ENCODE measurements around the gene CHADL. TPM values are rescaled to one million over a fixed set of nuclear protein-coding genes. Genes with fewer than 3 reads are reported as not detected.

The CHADL gene
- total RNA-seq, 1 donor from 2014 or later, result 3.7 TPM

- TF ChIP-seq POLR2AphosphoS5 (IDR thresholded peaks at IDR 0.05; ENCODE audit: insufficient read depth in 1 of 2, low read depth in 1 of 2), result no peak
- TF ChIP-seq CTCF (IDR thresholded peaks at IDR 0.05), result no peak
- TF ChIP-seq POLR2A (IDR thresholded peaks at IDR 0.05), result no peak
- no peaks in the 10 kb centered on the region for H3K9me3 ChIP-seq
- no peak for DNase-seq (ENCODE audit: extremely low spot score in 2 of 2)
- H3K4me3 ChIP-seq, result no peak overlapping the region
- H3K27me3 ChIP-seq, result no peaks in the 10 kb centered on the region
- no peak overlapping the region for H3K27ac ChIP-seq
- H3K36me3 ChIP-seq, result peaks cover 0 to 17% of the 10 kb centered on the region in 2 donors
- H3K4me1 ChIP-seq, result peaks cover 2% of the 10 kb centered on the region
- intact Hi-C loops (cut with DNase I), result no loop called here
Measured at GRCh38 chr22:41231369-41231768, 9.4 kb downstream of the CHADL start.

GRCh38 chr22:41230401-41230785, 10.3 kb downstream of the CHADL start:
- DNase-seq (ENCODE audit: extremely low spot score in 2 of 2), result no peak
- no peak for TF ChIP-seq CTCF (IDR thresholded peaks at IDR 0.05)
- TF ChIP-seq POLR2AphosphoS5 (IDR thresholded peaks at IDR 0.05; ENCODE audit: insufficient read depth in 1 of 2, low read depth in 1 of 2), result no peak
- no peak for TF ChIP-seq POLR2A (IDR thresholded peaks at IDR 0.05)
- H3K9me3 ChIP-seq, result no peaks in the 10 kb centered on the region
- intact Hi-C loops (cut with DNase I), result no loop called here
- H3K27me3 ChIP-seq, result no peaks in the 10 kb centered on the region
- no peak overlapping the region for H3K4me3 ChIP-seq
- H3K36me3 ChIP-seq, result peaks cover 0 to 22% of the 10 kb centered on the region in 2 donors
- no peaks in the 10 kb centered on the region for H3K4me1 ChIP-seq
- no peak overlapping the region for H3K27ac ChIP-seq

GRCh38 chr22:41229730-41230400, 10.9 kb downstream of the CHADL start:
- Histone ChIP-seq H3K4me3 (no peak overlapping the region), H3K36me3 (peaks cover 0 to 27% of the 10 kb centered on the region in 2 donors), H3K4me1 (no peaks in the 10 kb centered on the region), H3K27me3 (no peaks in the 10 kb centered on the region), H3K27ac (no peak overlapping the region), H3K9me3 (no peaks in the 10 kb centered on the region)
- DNase-seq (ENCODE audit: extremely low spot score in 2 of 2), result no peak
- TF ChIP-seq POLR2A (IDR thresholded peaks at IDR 0.05), result no peak
- TF ChIP-seq CTCF (IDR thresholded peaks at IDR 0.05), result no peak
- no peak for TF ChIP-seq POLR2AphosphoS5 (IDR thresholded peaks at IDR 0.05; ENCODE audit: insufficient read depth in 1 of 2, low read depth in 1 of 2)
- intact Hi-C loops (cut with DNase I), result no loop called here

- no peaks in the 10 kb centered on the region for H3K27me3 ChIP-seq
- intact Hi-C loops (cut with DNase I), result no loop called here
- no peak for DNase-seq (ENCODE audit: extremely low spot score in 2 of 2)
- no peaks in the 10 kb centered on the region for H3K9me3 ChIP-seq
- H3K4me3 ChIP-seq, result no peak overlapping the region
- no peaks in the 10 kb centered on the region for H3K4me1 ChIP-seq
- peaks cover 0 to 32% of the 10 kb centered on the region in 2 donors for H3K36me3 ChIP-seq
- TF ChIP-seq POLR2AphosphoS5 (IDR thresholded peaks at IDR 0.05; ENCODE audit: insufficient read depth in 1 of 2, low read depth in 1 of 2) (no peak), CTCF (IDR thresholded peaks at IDR 0.05) (no peak), POLR2A (IDR thresholded peaks at IDR 0.05) (no peak)
- no peak overlapping the region for H3K27ac ChIP-seq
Measured at GRCh38 chr22:41229215-41229614, 11.5 kb downstream of the CHADL start.
